ENCODE data around the gene ANO9. TPM values are rescaled to one million over a fixed set of nuclear protein-coding genes. Genes with fewer than 3 reads are reported as not detected.

Gene ANO9
- polyA plus RNA-seq, 1 donor, result 0.20 TPM

DNA sequence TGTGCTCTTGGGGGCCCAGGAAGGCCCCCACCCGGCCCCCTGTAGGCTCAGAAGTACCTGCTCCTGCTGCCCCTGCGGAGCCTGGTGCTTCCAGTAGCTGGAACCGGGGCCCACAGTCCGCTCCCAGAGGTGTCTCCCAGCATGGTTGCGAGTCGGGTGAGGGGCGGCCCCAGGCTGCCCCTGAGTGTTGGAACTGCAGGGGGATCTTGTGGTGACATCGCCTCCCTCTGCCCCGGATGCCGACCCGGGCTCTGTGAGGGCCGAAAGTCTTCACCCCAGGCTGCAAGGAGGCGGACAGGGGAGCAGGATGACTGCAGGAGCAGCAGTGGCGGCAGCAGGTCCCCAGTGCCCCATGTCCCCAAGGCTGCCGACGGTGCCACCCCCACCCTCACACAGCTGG is 57.3 kb downstream of the ANO9 start:
- DNase-seq (ENCODE audit: low read depth), result no peak

GRCh38 chr11:383431-383830 is 58.4 kb downstream of the ANO9 start:
- no peak for DNase-seq (ENCODE audit: low read depth)

DNA sequence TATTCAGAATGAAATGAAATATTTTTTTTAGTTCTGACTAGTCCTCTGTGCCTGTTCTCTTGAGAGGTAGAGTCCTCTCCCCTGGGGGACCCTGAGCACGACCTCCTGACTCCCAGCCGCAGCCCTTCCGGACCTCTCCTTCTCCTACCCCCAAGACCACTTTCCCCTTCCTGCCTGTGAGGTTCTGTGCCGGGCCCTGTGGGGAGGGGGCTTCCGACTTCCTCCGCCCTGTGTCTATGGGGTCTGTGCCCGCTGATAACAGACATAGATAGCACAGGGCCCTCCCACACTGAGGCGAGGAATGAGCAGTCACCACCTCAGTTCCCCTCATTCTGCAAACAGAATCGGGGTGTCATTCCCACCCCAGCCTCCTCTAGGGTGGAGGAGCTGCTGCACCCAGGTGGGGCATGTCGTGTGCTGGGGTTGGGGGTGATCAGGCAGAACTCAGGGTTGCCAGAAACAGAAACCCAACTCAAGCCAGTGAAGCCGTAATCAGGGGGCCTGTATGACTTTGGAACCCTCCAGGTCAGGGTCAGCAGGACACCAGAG is 59.7 kb downstream of the ANO9 start:
- DNase-seq (ENCODE audit: low read depth), result no peak

DNA sequence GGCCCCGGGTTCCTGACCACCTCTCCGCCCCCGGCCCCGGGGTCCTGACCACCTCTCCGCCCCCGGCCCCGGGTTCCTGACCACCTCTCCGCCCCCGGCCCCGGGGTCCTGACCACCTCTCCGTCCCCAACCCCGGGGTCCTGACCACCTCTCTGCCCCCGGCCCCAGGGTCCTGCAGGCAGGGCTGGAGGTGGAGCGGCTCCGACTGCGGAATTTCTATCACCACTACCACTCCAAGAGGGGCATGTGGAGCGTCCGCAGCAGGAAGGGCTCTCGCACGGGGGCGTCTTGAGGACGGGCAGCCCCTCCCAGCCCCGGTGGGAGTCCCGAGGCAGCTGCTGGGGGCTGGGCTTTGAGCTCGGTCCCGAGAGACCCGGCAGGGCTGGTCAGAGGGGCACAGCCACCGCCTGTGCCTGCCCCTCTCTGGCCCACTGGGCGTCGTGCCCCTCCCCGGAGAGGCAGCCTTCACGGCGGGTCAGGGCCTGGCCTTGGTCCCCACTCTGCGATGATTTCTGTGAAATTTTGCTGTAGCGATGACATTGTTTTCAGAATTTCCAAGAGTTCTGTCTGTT is 60.2 kb downstream of the ANO9 start:
- no peak for DNase-seq (ENCODE audit: low read depth)

GRCh38 chr11:380996-381395 is 60.8 kb downstream of the ANO9 start:
- no peak for DNase-seq (ENCODE audit: low read depth)

DNA sequence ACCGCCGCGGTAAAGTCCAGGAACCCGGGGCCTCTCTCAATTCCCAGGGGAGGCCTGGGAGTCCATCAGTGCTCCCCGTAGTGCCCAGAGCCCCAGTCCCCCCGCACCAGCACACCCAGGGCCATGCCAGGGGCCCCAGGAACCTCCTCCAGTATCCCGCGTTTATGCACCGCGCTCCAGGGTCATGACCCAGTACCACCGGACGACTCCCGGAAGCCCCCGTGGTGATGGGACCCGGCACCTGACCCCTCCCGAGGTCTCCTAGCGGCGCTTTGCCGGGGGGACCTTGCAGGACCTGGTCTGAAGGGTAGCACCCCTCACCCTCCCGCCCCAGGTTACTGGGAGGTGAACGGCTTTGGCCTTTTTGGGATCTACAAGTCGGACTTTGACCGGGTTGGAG is 61.3 kb downstream of the ANO9 start:
- no peak for DNase-seq (ENCODE audit: low read depth)

- DNase-seq (ENCODE audit: low read depth), result no peak
Measured at GRCh38 chr11:380095-380480, 61.7 kb downstream of the ANO9 start.

GRCh38 chr11:379205-380094 is 62.4 kb downstream of the ANO9 start:
- DNase-seq (ENCODE audit: low read depth), result no peak

DNA sequence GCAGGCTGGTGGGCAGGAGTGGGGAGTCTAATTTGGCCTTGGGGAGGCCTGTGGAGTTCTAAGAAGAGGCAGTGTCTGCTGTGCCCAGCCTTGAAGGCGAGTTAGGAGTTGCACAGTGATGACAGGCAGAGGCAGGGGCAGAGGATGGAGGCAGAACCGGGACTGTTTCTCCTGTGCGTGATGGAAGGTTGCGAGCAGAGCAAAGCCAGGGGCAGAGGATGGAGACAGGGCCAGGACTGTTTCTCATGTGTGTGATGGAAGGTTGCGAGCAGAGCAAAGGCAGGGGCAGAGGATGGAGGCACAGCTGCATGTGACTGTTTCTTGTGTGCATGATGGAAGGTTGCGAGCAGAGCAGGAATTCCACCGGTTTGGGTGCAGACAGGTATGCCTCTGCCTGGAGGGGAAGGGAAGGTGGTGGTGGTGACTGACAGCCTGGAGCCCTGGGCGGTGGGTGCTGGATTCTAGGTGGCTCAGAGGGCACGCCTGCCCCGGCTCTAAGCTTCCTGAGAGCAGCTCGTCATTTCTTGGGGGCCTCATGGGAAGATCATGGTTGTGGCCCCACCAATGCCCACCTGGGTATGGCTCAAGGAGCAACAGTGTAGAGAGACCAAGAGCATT is 63.8 kb downstream of the ANO9 start:
- DNase-seq (ENCODE audit: low read depth), result no peak

DNA sequence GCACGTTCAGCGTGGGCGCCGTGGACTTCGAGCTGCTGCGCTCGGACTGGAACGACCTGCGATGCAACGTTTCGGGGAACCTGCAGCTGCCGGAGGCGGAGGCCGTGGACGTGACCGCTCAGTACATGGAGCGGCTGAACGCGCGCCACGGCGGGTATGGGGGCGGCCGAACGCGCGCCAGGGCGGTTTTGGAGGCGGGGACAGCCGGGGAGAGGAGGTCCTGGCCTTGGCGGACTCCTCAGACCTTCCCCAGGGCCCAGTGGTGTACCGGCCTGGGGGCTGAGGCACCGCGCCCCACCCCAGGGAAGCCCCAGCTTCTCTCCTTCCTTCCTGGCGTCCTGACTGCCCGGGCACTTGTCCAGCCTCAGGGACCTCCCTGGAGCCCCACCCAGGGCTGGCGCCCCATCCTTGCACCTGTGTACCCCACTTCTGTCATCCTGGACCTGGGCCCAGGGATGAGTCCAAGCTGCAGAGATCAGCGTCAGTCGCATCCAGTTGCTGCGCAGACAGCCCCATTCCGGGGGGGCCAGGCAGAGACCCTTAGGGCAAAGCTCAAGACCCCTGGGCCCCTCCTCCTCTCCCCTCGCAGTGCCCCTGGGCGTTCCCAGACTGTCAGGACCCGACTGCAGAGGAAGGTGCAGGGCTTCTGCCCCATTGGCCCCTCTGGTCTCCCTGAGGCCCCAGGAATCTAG is 64.5 kb downstream of the ANO9 start:
- DNase-seq (ENCODE audit: low read depth), result no peak

DNA sequence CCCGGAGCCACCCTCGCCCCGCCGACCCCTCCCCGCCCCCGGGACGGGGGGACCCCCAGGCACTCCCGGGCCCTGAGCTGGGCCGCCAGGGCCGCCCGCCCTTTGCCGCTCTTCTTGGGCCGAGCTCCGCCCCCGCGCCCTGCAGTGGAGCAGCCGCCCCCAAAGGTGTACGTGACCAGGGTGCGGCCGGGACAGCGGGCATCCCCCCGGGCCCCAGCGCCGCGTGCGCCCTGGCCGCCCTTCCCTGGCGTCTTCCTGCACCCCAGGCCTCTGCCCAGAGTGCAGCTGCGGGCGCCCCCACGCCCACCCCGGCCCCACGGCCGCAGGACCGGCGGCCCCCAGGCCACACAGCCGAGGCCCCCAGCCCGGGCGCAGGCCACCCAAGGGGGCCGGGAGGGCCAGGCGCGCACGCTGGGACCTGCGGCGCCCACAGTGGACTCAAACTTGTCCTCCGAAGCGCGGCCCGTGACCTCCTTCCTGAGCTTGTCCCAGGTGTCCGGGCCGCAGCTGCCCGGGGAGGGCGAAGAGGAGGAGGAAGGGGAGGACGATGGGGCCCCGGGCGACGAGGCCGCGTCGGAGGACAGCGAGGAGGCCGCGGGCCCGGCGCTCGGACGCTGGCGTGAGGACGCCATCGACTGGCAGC is 65.2 kb downstream of the ANO9 start:
- no peak for DNase-seq (ENCODE audit: low read depth)

GRCh38 chr11:375065-376025 is 66.5 kb downstream of the ANO9 start:
- DNase-seq (ENCODE audit: low read depth), result no peak

DNA sequence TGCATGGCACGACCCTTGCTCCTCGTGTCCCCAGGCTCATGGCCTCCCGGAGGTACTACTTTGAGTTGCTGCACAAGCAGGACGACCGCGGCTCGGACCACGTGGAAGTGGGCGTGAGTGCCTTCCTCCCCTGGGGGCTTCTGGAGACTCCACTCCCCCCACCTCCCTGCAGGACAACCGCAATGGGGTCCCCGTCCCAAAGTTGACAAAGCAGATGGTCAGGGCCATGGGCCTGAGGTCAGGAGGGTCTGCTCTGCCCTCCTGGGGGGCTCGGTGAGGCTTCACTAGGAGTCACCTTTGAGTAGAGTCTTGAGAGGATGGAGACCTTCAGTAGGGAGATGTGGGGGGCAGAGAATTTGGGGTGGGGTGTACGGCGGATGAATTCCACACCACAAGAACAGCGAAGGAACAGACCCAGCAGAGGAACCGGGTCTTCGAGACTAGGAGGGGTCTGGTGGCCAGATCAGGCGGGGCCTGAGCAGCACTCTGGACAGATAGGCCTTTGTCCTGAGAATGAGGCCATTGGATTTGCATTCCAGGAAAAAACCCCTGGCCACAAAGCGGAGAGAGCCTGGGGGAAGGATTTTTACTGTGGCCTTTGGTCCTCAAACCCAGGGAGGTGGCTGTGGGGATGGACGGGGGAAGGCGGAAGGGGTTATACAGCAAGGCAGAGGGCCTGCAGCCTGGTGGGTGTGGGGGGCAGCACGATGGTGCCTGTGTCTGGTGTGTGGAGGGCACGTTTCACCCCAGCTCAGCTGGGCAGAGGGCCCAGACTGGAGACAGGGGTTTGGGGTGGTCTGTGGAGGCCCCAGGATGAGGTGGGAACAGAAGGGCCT is 67.9 kb downstream of the ANO9 start:
- no peak for DNase-seq (ENCODE audit: low read depth)

DNA sequence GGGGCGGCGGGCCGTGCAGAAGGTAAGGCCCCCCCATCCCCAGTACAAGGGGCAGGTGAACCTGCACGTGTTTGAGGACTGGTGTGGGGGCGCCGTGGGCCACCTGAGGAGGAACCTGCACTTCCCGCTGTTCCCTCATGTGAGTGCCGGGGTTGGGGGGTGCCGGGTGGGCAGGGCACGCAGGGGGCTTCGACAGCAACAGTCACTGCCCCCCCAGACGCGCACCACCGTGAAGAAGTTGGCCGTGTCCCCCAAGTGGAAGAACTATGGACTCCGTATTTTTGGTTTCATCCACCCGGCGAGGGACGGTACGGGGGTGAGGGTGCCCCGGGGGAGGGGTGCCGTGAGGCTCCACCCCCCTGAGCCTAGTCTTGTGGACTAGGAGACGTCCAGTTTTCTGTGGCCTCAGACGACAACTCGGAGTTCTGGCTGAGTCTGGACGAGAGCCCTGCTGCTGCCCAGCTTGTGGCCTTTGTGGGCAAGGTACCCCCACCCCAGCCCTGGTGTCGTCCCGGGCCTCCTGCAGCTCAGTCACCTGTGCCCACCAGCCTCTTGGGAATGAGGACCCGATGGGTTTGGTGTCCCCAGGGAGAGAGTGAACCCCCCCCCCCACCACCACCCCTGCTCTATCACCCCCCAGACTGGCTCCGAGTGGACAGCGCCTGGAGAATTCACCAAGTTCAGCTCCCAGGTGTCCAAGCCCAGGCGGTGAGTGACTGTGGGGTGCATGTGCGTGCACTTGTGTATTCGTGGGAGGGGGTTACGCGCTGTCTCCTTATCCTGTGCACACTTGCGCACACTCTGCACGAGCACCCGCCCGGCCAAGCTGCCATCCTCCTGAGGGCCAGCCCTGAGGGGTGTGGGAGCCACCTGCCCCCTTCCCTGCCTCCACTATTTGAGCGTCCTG is 68.7 kb downstream of the ANO9 start:
- DNase-seq (ENCODE audit: low read depth), result no peak

DNA sequence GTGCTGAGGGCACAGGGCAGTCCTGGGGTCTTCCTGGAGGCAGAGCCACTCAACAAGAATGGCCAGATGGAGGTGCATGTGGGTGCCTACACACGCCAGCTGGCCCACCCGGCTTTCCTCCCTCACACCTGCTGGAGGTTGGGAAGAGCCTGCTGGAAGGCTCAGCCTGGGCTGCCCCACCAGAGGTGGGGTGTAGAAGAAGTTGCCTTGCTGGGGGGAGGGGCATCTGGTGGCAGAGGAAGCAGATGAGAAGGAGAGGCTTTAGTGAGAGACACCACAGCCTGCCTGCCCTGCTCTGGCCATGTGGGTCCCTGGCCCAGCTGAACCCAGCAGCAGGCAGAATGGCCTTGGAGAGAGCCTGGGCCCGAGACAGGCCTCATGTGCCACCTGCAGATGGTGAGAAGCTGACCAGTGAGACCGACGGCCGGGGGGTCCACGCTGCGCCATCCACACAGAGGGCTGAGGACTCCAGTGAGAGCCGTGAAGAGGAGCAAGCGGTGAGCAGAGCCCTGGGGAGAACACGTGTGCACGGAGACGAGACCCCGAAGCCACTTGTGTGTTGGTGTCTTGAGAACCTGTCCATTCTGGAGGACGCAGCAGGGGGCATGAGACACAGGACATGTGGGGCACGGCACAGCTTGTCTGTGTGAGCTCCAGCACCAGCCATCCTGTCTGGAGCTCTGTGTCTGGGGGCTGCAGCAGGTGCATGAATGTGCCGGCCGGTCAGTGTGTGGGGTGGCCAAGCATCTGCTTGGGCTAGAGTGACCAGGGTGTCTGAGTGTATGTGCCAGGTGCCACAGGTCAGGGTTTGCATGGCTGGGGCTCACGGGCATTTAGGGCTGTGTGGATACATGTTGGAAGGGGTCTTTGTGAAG is 69.9 kb downstream of the ANO9 start:
- DNase-seq (ENCODE audit: low read depth), result no peak

- DNase-seq (ENCODE audit: low read depth), result no peak
Measured at GRCh38 chr11:371051-371450, 70.8 kb downstream of the ANO9 start.
